OCI-LY7 (cell line): Measurements from ENCODE around the gene TMEM158.

Experiments used
- EZH2phosphoT487 ChIP-seq: fragments of 200-600 bp; sonication (generic); IDR thresholded peaks from 2 replicates; pipeline ENCODE4 v1.6.1; 2018; ENCODE audit warnings: low read depth, borderline replicate concordance, mild to moderate bottlenecking, mixed run types, antibody characterized with exemption, low read length, moderate library complexity, mixed read lengths
- TF ChIP-seq, protein P1 (sequence below): fragments of 200-600 bp; sonication (generic); conservative IDR thresholded peaks from 2 replicates; pipeline ENCODE4 v1.5.1; 2014; ENCODE audit warnings: mild to moderate bottlenecking, antibody characterized with exemption, low read length, moderate library complexity, mixed read lengths

- TF ChIP-seq, protein P1, sequence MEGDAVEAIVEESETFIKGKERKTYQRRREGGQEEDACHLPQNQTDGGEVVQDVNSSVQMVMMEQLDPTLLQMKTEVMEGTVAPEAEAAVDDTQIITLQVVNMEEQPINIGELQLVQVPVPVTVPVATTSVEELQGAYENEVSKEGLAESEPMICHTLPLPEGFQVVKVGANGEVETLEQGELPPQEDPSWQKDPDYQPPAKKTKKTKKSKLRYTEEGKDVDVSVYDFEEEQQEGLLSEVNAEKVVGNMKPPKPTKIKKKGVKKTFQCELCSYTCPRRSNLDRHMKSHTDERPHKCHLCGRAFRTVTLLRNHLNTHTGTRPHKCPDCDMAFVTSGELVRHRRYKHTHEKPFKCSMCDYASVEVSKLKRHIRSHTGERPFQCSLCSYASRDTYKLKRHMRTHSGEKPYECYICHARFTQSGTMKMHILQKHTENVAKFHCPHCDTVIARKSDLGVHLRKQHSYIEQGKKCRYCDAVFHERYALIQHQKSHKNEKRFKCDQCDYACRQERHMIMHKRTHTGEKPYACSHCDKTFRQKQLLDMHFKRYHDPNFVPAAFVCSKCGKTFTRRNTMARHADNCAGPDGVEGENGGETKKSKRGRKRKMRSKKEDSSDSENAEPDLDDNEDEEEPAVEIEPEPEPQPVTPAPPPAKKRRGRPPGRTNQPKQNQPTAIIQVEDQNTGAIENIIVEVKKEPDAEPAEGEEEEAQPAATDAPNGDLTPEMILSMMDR: no peak
- no peak for TF ChIP-seq EZH2phosphoT487
Measured at GRCh38 chr3:45249391-45249790, 23.3 kb upstream of the TMEM158 start.
